Measurements from ENCODE around the gene NME4.

Gene NME4

DNA sequence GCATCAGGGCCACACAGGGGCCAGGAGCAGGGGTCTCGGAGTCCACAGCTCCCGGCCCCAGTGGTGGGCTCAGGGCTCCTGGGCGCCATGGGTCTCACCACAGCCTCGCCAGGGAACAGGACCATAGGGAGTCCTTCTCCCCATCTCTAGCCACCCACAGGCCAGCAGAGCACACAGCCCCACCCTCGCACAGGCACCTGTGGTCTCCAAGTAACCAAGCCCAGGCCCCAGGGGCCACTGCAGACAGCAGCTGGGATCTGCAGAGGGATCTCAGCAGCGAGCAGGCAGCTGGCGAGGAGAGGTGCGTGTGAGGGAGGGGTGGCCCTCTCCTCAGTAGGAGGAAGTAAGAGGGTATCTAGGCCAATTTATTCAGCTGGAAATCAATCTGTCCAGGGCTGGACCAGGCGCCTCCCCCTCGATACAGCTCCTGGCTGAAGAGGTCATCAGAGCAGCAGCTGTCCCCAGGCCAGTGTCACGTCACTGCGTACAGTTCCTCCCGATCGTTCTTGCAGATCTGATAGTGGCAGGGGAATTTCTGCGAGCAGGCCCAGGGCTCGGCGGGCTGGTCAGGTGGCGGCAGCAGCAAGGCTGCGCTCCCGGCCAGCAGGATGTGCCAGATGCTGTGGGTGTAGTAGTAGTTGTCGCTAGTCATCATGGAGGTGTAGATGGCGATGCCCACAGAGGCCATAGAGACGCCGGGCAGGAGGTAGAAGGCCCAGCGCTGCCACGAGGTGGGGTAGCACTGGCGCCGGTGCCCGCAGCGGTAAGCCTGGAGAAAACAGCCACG, 25.3 kb upstream of the NME4 start:
- TF ChIP-seq, protein P1, sequence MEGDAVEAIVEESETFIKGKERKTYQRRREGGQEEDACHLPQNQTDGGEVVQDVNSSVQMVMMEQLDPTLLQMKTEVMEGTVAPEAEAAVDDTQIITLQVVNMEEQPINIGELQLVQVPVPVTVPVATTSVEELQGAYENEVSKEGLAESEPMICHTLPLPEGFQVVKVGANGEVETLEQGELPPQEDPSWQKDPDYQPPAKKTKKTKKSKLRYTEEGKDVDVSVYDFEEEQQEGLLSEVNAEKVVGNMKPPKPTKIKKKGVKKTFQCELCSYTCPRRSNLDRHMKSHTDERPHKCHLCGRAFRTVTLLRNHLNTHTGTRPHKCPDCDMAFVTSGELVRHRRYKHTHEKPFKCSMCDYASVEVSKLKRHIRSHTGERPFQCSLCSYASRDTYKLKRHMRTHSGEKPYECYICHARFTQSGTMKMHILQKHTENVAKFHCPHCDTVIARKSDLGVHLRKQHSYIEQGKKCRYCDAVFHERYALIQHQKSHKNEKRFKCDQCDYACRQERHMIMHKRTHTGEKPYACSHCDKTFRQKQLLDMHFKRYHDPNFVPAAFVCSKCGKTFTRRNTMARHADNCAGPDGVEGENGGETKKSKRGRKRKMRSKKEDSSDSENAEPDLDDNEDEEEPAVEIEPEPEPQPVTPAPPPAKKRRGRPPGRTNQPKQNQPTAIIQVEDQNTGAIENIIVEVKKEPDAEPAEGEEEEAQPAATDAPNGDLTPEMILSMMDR (IDR thresholded peaks at IDR 0.05; ENCODE audit: low read depth, low read length, missing control alignments), result no peak
- Histone ChIP-seq H3K27me3 (replicated peaks) (no peaks in the 10 kb centered on the region), H3K27ac (no peak overlapping the region), H3K36me3 (replicated peaks) (peaks cover 51% of the 10 kb centered on the region), H3K4me3 (ENCODE audit: low read depth, low read length) (no peak overlapping the region)
- in situ Hi-C loops (cut with HindIII; ENCODE audit: low pct_ligation_motif_present, low sequenced_read_pairs), result no loop called here
- DNase-seq, result no peak

DNA sequence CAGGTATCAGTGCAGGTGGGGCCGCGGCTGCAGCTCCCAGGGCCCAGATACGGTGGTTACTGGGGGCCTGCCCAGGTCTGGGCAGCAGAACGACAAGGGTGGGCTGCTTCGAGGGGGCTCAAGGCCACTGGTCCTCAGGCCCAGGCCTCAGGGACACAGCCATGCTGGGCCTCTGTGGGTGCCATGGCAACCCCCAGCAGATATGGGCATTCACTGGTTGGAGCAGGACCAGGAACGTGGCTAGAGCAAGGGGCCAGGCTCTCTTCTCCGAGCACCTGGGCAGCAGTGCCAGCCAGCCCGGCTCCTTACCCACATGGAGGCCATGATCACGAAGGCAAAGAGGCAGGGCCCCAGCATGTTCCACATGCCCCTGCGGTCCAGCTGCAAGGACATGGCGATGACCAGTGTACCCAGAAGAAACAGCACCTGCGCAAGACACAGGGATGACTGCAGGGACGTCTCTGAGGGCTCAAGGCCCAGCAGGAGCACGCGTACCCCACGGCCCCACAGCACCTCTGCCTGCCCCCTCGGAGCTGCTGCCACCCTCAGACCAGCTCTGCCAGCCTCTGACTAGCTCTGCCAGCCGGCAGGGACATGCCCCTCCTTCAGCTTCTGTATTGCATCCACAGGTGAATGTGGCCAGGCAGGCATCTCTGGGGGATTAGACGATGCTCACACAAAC, 24.6 kb upstream of the NME4 start:
- DNase-seq, result no peak
- Histone ChIP-seq H3K27me3 (replicated peaks) (no peaks in the 10 kb centered on the region), H3K4me3 (ENCODE audit: low read depth, low read length) (no peak overlapping the region), H3K36me3 (replicated peaks) (peaks cover 52% of the 10 kb centered on the region), H3K27ac (no peak overlapping the region)
- in situ Hi-C loops (cut with HindIII; ENCODE audit: low pct_ligation_motif_present, low sequenced_read_pairs), result no loop called here
- TF ChIP-seq, protein P1 (IDR thresholded peaks at IDR 0.05; ENCODE audit: low read depth, low read length, missing control alignments), result no peak

DNA sequence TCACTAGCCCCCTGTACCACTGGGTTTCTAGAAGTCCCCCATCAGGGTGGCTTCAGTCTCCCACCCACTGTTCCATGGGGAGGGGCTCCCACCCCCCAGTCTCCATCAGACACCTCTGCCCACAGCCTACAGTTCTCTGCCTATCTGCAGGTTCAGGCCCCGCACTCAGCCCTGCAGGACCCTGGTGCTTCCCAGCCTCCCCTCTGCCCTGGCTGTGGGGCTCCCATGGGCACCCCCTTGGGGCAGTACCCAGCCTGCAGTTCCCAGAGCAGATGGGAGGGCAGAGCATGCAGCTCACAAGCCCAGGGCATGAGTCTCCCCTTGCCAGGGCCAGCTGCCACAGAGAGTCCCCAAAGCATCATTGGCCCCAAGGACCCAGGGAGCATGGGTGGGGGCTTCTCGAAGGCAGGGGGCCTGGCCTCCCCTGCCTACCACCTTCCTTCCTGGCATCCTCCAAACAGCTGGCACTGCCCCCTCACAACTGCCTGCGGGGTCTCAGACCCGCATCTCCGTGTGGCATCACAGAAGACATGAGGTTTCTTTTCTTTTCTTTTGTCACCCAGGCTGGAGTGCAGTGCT, 23.9 kb upstream of the NME4 start:
- DNase-seq, result no peak
- TF ChIP-seq, protein P1 (IDR thresholded peaks at IDR 0.05; ENCODE audit: low read depth, low read length, missing control alignments), result no peak
- Histone ChIP-seq H3K4me3 (ENCODE audit: low read depth, low read length) (no peak overlapping the region), H3K27me3 (replicated peaks) (no peaks in the 10 kb centered on the region), H3K36me3 (replicated peaks) (peaks cover 45% of the 10 kb centered on the region), H3K27ac (no peak overlapping the region)
- in situ Hi-C loops (cut with HindIII; ENCODE audit: low pct_ligation_motif_present, low sequenced_read_pairs), result no loop called here

DNA sequence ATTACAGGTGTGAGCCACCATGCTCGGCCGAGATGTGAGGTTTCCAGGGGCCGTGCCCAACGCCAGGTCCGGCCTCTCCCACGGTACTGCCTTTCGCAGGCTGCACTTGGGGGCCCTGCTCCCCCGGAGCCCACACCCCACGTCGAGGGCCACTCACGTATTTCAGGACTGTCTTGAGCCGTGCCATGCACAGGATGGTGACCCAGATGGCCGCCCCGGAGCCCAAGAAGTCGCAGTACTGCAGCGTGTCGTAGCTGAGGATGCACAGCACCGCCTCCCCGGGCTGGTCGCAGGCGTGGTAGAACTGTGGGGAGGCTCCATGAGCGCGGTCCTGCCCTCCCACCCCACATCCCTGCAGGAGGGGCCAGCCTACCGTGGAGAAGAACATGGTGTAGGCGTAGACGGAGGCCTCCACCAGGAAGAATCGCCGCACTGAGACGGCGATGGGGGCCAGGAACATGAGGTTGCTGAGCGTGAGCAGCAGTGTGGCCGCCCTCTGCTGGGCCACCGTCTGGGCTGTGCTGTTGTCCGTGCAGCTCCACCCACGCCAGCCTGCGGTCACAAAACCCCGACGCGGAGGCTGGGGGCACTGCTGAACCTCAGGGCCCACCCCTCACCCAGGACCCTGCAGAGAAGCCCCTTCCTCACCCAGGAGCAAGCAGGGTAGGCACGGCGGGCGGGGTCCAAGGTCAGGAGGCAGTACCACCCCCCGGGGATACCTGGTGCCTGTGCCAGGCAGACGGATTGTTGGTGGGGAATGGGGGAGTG, 23.0 kb upstream of the NME4 start:
- no peak overlapping the region for H3K4me3 ChIP-seq (ENCODE audit: low read depth, low read length)
- H3K36me3 ChIP-seq (replicated peaks), result peaks cover 36% of the 10 kb centered on the region
- TF ChIP-seq, protein P1 (IDR thresholded peaks at IDR 0.05; ENCODE audit: low read depth, low read length, missing control alignments), result no peak
- in situ Hi-C loops (cut with HindIII; ENCODE audit: low pct_ligation_motif_present, low sequenced_read_pairs), result no loop called here
- H3K27me3 ChIP-seq (replicated peaks), result no peaks in the 10 kb centered on the region
- DNase-seq, result no peak
- no peak overlapping the region for H3K27ac ChIP-seq

DNA sequence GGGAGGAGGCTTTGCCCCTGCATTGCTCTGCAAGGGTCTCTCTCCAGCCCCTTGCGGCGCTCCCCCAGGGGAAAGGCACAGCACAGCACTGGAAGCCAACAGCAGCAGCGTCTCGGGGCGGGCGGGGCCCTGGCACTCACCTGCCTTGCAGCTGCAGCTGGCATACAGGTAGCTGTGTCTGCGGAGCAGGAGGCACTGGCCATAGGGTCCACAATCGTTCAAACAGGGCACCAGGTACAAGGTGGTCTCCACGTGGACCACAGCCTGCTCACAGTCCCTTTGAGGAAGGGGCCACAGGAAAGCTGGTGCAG, 22.4 kb upstream of the NME4 start:
- TF ChIP-seq, protein P1 (IDR thresholded peaks at IDR 0.05; ENCODE audit: low read depth, low read length, missing control alignments), result no peak
- DNase-seq, result no peak
- Histone ChIP-seq H3K36me3 (replicated peaks) (peaks cover 36% of the 10 kb centered on the region), H3K27me3 (replicated peaks) (no peaks in the 10 kb centered on the region), H3K4me3 (ENCODE audit: low read depth, low read length) (no peak overlapping the region), H3K27ac (no peak overlapping the region)
- in situ Hi-C loops (cut with HindIII; ENCODE audit: low pct_ligation_motif_present, low sequenced_read_pairs), result no loop called here

Data from brain microvascular endothelial cell (primary cell).